ENCODE data around the gene MLH3.
"Not testable (repeated sequence)": the region's sequence is repeated elsewhere in the genome, so short reads cannot be mapped to it uniquely, and the experiment has no call there.

Gene MLH3

DNA sequence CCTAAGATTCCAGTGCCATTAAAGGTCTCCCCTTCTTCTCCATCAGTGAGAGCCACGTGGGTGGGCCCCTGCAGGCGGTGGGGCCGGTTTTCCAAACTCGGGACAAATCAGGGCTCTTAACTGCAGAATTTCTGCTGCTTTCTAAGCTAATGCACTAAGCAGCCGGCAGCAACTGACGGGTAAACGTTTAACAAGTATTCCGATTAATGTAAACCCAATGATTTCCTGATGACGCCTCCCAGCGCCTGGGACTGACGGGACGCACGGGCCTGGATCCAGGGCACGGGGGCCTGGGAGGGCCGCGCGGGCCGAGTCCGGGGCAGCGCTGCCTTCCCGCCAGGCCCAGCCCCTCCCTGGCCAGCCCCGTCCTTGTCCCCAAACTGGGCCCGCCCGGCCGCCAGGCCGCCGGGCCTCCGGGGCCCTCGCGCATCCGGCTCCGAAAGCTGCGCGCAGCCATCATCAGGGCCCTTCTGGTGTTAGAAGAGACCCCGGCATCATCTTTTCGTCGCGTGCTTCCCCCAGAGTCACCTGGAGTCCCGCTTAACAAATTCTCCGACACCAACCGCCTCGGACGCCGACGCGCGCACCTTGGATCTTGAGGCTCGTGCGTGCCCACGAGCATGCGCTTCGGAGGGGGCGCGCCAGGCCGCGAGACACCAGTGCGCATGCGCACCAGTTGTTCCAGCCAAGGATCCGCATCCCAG, at the start of gene MLH3:
Gene MLH3 (minus strand): TSS at position 616 of the 704 bp plus-strand sequence. CDS start 1,812 bp downstream, outside the sequence.
- DNase-seq, result peak; percentile 89

DNA sequence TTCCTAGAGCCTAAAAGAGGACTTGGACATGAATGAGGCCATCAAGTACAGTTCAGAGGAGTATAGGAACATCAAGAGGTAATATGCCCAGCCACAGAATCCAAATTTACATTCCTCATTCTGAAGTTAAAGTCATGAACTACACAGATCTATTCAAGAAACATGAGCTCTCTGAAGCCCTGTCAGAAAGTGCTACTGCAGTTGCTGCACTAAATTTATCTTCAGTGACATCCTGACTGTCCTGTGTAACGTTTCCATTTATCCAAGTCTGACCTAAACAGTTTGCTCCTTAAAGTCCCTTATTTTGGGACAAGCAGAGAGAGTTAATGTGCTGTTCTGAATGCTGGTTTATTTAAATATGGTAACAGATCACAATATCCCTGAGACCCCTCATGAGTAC, 47.4 kb upstream of the MLH3 start:
- DNase-seq, result no peak

DNA sequence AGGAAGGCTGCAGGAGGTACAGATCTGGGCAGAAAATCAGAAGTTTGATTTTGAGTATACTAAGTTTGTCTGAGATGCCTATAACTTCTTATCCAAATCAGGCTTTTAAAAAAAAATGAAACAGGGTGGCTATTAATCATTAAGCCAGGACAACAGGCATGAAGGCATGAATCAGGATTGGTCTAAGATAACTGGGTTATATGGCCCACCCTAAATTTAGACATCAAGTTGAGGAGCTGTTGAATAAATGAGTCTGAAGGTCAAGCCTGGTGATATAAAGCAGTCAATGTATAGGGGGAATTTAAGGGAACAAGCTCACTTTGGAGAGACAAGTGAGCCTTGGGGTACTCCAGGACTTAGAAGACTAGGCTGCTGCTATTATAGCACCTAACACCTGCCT, 46.9 kb upstream of the MLH3 start:
- DNase-seq, result no peak

DNA sequence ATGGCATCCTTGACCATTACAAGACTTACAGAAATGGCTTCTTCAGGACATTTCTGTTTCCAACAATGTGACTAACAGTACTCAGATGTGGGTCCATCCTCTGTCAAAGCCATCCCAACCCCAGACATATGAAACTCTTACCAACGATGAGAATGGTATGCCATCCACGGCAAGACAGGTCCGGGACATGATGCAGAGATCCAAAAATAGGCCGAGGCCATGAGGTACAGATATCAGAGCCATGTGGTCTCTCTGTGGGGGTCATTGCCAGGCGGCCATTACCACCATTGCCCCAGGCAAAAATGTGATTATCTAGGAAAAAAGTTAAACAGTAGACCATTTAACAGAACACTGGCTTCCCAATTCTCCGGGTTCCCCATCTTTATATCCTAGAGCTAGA, 45.7 kb upstream of the MLH3 start:
- no peak for DNase-seq

DNA sequence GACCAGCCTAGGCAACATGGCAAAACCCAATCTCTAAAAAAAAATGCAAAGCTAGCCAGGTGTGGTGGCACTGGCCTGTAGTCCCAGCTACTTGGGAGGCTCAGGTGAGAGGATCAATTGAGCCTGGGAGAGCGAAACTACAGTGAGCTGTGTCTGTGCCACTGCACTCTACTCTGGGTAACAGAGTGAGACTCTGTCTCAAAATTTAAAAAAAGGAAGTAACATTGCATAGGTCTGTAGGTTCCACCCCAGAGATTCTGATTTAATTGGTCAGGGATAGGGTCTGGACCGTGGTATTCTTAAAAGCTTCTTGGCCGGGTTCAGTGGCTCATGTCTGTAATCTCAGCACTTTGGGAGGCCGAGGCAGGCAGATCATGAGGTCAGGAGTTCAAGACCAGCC, 44.4 kb upstream of the MLH3 start:
- no peak for DNase-seq

DNA sequence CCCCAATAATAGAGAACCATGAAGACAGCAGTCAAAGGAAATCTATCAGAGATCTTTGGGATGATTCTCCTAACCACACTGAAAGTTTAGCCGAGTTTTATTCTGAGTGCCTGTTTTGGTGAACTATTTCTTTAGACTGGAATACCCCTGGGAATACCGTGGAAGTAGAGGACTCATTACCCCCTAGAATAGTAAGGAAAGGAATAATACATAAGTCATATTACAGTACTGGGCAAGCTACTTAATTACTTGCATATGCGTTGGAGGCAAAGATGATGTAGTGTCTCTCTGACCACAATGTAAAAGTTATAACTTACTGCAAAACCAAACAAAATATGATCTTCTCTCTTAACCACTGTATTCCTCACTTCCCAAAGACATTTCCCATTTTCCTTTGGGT, 43.6 kb upstream of the MLH3 start:
- DNase-seq, result no peak

DNA sequence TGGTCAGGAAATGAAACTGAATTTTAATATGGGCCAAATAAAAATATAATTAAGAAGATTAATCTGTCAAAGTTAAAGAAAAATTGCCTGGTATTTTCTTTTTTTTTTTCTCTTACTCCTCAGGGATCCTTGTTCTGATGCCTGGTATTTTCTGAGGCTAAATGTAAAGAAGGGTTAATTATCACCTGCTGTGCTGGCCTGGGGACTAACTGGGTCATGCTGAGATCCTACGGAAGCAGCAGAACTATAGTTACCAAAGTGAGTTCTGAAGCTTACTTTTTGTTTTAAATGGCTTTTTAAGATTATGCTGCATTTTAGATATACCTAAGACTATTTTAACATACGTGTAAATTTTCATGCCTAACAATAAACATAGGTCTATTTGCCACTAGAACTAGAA, 41.4 kb upstream of the MLH3 start:
- no peak for DNase-seq

DNA sequence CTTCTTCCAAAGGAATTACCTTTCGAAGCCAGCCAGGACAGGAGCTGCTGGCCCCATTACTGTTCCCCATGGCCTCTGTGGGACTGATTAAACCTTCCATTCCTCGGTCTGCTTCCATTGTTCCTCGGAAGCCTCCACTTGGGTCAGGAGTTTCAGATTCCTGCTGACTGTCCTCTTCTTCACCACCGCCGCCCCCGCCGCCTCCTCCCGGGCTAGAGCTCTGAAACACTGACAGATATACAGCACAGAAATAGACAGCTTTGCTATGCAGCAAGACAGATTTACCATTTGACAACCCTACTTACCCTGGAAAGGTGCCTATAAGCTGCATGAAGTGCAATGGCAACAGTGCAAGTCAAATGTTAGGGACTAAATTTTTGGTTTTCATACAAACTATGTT, 40.0 kb upstream of the MLH3 start:
- no peak for DNase-seq

DNA sequence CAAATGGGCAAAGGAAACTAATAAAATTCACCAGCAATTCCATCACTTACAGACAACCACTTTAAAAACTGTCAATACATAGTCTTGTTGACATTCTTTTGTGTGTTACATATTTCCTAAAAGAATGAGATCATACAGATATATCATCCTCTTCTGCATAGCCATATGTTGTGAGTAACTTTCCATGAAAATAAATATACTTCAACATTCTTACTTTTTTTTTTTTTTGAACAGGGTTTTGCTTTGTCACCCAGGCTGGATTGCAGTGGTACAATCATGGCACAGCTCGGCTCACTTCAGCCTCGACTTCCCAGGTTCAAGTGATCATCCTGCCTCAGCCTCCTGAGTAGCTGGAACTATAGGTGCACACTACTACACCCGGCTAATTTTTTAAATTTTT, 39.1 kb upstream of the MLH3 start:
- no peak for DNase-seq

DNA sequence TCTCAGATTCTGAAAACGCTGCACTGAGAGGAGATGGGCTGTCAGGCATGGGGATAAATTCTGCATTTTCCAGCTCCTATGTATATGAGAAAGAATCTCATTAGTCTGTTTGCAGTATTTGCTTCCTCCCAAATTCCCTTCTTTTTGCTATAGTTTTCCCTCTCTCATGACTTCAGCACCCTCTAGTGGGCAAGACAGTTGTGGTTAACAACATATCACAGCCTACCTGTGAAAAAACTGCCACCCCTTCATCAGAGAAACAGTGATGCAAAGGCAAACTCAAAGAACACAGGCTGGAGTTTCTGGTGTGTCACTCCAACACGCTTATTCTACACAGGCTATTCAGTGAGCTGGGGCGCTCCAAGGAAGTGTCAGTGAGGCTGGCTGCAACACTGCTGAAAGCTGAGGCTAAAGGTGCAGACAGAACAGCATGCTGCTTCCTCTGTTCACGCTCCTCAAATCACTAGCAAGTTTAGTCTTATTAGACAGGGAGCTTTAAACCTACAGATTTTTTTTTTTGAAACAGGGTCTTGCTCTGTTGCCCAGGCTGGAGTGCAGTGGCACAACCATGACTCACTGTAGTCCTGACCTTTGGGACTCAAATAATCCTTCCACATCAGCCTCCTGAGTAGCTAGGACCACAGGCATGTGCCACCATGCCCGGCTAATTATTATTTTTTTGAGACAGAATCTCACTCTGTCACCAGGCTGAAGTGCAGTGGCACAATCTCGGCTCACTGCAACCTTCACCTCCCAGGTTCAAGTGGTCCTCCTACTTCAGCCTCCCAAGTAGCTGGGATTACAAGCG, 37.5 kb upstream of the MLH3 start:
- DNase-seq, result peak; percentile 78

DNA sequence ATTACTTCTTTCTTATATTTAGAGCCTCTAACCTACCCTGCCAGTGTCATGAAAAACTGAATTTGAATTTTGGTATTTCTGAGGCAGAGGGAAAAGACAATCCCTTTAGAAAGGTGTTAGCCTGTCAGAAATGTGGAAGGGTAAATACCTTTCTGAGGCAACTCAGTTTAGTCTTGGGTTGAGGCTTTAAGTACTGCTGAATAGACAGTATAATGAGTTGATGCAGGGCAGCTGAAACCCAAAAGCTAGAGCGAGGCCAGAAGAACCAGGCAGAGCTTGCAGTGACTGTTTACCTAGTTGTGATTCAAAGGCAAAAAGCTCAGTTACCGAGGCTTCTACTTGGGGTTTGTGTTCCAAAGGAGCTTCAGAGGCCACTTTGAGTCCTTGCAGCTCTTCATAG, 36.9 kb upstream of the MLH3 start:
- no peak for DNase-seq

DNA sequence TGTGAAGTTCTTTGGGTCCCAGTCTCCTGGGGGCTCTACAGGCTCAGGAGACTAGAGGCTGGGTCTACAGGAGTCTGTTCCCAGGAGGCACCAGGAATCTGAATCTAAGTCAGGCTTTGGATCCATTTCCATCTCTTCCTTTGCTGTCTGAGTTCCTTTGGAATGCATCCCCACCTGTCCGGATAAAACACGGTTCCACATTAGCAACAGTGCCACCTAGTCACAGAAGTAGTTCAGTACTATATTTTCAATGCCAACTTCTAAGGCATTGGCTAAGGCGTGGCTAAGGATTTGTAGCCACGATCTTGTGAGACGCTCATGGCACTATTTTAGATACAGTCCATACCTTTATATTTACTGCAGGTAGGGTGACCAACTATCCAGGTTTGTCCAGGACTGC, 33.2 kb upstream of the MLH3 start:
- DNase-seq, result no peak

DNA sequence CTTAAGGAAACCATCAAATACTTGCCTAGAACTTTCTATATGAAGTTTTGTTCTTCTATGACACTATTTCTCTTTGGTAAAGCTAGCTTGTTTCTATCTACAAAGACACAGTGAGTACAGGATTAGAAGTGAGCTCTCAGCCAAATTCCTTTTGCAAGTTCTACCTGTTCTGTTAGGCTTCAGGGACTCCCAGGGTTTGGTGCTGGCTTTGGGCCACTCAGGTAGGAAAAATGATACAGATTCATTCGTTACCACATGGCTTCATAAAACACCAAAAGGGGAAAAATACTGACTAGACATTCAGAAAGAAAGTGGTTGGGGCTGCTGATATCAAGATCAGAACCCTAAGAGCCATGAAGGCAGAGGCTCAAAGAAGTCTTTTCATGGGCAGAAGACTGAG, 32.0 kb upstream of the MLH3 start:
- no peak for DNase-seq

DNA sequence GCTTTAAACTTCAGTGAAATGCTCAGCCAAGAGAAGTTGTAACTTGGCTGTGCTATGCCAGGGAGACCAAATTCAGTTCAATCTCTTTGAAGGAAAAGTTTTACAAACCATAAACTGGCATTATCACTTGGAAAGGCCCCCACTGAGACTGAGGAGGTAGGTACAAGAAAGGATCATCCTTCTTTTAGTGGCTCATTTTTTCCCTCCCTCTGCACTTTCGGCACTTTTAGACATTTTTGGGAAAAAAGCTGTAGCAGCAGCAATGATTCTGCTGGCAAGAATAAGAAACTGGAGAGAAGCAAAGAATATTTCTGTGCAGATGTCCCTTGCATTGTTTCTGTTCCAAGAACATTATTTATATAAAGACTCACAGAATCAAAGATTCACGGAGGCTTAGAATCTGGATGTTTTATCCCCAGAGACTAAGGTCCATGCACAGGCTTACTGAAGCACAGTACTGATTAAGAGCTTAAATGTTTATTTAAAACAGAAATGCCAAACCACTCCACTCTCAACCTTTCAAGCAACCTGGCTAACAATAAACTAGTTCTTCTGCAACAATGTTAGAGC, 30.5 kb upstream of the MLH3 start:
- no peak for DNase-seq

DNA sequence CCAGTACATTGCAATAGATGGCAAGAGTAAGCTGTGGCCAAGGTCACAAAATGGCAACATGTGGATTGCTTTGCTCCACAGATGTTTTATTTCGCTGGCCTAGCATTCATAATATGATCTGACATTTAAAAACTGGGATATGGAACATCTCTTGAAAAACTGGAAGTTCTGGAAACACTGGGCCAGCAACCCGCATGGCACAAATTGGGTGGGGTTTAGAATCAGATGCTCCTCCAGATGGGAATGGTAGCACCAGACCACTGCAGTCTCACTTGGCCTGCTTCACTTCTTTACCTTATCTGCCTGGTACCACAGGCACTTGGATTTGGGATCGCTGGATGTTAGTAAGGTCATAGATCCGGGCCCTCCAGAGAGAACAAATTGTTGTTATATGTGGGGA, 28.3 kb upstream of the MLH3 start:
- DNase-seq, result no peak

DNA sequence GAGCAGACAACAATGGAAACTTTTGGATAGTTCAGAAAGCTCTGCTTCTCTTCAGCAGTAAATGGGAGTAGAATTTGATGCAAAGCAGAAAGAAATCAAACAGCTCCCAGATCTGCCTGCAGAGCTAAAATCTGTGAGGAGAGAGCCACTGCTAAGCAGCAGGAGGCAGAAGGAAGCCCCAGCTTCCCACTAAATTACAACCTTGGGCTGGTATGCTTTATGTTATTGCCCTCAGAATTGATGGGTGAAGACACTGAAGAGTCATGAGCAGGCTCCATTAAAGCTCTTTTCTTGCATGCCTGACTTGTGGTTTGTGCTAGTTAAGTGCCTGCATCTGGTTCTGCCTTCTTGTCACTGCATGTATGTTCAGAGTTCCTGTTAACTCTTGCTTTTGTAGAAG, 26.5 kb upstream of the MLH3 start:
- no peak for DNase-seq

DNA sequence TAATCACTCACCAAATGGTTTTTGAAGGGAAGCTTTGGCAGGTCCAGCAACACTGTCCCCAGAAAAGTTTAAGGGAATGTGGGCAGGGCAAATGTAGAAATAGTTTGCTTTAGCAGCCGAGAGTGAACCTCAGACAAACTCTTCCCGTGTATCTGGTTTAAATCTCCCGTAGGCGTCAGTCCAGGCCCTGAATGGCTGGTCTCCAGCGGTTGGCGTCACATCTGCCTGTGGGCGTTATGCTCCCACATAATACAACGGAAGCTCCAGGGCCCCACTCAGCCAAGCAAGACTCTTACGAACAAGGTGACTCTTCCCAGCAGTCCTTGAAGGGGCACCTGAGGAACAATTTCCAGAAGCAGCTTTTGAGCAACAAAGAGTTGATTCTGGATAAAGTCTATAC, 19.1 kb upstream of the MLH3 start:
- DNase-seq, result no peak

DNA sequence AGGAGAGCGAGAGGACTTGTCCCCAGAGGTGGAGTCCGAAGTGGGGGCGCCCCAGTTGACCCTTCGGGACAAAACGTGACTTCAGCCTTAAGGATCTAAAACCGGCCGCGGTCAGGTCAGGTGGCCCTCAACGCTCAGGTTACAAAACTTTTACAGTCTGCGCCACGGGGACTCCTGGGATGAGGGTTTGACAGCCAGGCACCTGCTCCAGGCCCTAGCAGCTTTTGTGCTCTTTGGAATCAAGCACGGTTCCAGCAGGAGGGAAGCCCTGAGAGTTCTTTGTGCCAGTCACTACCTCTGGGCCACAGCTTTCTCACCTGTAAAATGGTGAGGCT, 18.5 kb upstream of the MLH3 start:
- DNase-seq, result no peak

DNA sequence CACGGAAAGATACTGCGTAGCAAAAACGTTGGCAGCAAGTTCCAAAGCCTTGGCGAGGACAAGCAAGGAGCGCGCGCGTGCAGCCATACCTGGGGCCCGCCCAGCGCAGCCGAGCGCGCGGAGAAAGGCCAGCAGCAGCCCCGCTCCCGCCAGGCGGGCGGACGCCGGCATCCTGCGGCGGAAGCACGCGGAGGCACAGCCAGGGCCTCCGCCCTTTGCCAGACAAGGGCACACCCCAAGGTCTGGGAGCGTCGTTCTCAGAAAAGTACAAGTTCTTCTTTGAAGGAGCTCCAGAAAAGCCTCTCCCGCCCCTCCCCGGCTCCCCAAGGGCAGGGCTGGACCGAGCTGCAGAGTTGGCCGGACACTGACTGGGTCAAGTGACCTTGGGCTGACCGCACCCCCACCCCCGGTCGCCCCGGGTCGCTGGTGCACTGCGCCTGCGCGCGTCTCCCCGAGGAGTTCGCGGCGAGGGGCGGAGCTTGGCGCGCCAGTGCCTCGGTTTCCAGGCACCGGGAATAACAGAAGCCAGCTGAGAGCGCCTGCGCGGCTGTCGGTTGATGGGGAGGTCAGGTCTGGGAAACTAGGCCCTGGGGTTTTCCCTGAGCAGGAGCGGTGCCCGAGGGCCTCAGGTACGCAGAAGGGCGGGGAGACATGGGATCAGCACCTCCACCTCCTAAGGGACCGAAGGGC, 18.0 kb upstream of the MLH3 start, which contains the start of gene ZC2HC1C:
Gene ZC2HC1C (plus strand): TSS at position 521 of the 690 bp plus-strand sequence. CDS start 933 bp downstream, outside the sequence.
- peak; percentile 92 for DNase-seq

DNA sequence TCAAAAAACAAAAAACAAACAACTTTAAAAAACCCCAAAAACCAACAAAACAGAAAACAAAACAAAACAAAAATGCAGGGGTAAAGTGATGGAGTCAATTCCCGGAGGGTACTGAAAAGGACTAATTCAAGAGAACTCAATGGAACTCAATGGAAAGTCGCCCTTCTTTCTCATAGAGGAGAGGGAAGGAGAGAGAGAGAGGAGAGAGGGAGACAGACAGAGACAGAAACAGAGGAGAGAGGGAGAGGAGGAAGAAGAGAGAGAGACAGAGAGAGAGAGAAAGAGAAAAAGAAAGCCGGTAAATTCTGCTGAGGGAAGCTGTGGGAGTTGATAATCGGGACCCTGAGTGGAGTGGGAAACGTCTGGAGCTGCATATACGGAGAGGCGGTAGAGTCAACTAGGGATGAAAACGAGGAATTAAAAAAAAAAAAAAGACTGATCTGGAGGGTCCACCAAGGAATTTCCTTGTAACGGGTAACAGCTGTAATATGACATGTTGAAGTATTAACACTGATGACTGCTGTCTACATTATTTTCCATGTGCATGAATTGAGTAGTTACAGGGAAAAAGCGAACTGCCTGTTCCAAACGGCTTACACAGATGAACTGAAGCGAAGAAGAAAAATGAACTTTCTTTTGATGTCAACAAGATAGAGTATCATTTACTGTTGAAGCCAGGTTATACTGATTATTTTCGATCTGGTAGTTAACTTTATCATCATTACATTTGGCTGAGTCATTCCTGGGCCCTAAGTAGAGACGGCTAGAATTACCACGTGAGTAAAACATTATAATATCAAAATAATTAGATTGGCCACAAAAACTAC, 17.2 kb upstream of the MLH3 start:
- DNase-seq, result peak; percentile 19

DNA sequence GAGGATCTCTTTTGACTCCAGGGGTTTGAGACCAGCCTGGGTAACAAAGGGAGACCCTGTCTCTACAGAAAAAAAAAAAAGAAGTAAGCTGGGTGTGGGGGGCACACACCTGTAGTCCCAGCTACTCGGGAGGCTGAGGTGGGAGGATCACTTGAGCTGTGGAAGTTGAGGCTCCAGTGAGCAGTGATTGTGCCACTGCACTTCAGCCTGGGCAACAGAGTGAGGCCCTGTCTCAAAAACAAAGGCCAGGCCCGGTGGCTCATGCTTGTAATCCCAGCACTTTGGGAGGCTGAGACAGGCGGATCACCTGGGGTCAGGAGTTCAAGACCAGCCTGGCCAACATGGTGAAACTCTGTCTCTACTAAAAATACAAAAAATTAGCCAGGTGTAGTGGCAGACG, 16.5 kb upstream of the MLH3 start:
- not testable (repeated sequence) for DNase-seq

DNA sequence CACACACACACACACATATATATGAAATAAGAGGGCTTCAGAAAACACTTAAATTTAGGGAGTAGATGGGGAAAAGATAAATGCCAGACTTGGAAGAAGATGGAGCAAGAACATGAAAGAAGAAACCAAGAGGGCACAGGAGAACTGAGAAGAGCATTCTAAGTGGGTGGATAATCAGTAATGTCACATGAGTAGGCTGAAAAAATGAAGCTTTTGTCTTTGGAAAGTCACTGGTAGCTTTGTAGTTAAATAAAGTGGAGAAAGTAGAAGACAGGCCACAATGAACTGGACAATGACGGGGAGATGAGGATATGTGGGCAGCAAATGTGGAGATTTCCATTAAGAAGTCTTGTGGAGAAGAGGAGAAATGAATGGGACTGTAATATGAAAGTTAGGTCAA, 15.9 kb upstream of the MLH3 start:
- no peak for DNase-seq

DNA sequence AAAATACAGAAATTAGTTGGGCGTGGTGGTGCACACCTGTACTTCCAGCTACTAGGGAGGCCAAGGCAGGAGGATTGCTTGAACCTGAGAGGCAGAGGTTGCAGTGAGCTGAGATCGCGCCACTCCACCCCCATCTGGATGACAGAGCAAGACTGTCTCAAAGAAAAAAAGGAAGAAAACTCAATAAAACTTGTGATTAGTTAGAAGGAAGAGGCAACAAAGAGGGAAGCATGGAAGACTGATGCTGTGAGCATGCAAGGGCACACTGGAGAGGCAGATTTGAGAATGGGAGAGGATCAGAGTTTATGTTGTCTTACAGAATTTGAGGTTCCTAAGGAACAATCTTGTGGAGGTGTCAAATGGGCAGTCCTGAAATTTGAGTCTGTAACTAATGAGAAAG, 15.4 kb upstream of the MLH3 start:
- no peak for DNase-seq

All from hematopoietic multipotent progenitor cell treated with erythropoietin and hydrocortisone succinate and interleukin-3 and kit ligand, for 4 days (in vitro differentiated cells).